ENCODE data around the gene SEC63. TPM values are rescaled to one million over a fixed set of nuclear protein-coding genes. Genes with fewer than 3 reads are reported as not detected.
"Not testable (repeated sequence)": the region's sequence is repeated elsewhere in the genome, so short reads cannot be mapped to it uniquely, and the experiment has no call there.

Gene SEC63
- total RNA-seq, 1 experiment from 2014 or later = 101 TPM

DNA sequence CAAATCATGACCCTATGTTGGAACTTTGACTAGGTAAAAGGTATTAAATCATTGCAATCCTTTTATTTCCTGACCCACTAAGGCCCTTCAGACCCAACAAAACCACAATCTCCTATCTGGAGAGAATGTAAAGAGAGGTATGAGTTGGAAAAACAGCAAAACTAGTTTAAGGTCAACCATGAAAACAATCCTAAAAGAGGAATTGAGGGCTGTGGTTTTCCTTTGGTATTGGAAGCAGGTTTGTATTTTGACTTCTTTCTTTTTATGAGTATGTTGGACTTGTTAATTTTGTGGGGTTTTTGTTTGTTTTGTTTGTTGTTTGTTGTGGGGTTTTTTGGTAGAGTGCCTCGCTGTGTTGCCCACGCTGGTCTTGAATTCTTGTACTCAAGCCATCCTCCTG lies 4.7 kb upstream of the SEC63 start:
- H3K27ac ChIP-seq = no peak overlapping the region
- H2AFZ ChIP-seq = no peak overlapping the region
- peaks cover 27% of the 10 kb centered on the region for H3K4me1 ChIP-seq (replicated peaks; ENCODE audit: insufficient read depth)
- no TSS peak for BruUV-seq (replicated peaks)
- H3K9me3 ChIP-seq (ENCODE audit: insufficient read depth, low read depth) = no peaks in the 10 kb centered on the region
- H3K9me2 ChIP-seq (ENCODE audit: insufficient read depth) = no peaks in the 10 kb centered on the region
- H3K4me2 ChIP-seq = no peak overlapping the region
- H4K20me1 ChIP-seq (ENCODE audit: insufficient read depth) = no peaks in the 10 kb centered on the region
- no peak overlapping the region for H3K4me3 ChIP-seq
- TF ChIP-seq, protein P1, sequence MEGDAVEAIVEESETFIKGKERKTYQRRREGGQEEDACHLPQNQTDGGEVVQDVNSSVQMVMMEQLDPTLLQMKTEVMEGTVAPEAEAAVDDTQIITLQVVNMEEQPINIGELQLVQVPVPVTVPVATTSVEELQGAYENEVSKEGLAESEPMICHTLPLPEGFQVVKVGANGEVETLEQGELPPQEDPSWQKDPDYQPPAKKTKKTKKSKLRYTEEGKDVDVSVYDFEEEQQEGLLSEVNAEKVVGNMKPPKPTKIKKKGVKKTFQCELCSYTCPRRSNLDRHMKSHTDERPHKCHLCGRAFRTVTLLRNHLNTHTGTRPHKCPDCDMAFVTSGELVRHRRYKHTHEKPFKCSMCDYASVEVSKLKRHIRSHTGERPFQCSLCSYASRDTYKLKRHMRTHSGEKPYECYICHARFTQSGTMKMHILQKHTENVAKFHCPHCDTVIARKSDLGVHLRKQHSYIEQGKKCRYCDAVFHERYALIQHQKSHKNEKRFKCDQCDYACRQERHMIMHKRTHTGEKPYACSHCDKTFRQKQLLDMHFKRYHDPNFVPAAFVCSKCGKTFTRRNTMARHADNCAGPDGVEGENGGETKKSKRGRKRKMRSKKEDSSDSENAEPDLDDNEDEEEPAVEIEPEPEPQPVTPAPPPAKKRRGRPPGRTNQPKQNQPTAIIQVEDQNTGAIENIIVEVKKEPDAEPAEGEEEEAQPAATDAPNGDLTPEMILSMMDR (conservative IDR thresholded peaks at IDR 0.05) = no peak
- no peak for TF ChIP-seq EZH2 (IDR thresholded peaks at IDR 0.05; ENCODE audit: low read depth)
- peaks cover 20% of the 10 kb centered on the region; the same call in 1 of the 2 replicates for H3F3A ChIP-seq (ENCODE audit: insufficient read depth, low read depth)
- no peaks in the 10 kb centered on the region for H3K27me3 ChIP-seq (ENCODE audit: insufficient read depth, low read depth)
- no peaks in the 10 kb centered on the region for H3K36me3 ChIP-seq (ENCODE audit: low read depth)
- intact Hi-C loops (cut with micrococcal nuclease; ENCODE audit: unreplicated experiment) = no loop called here
- CTCF ChIA-PET = no interaction called here
- POLR2A ChIA-PET (ENCODE audit: unreplicated experiment) = no interaction called here
- DNase-seq = no peak
- peaks cover 13% of the 10 kb centered on the region for H3K79me2 ChIP-seq (ENCODE audit: low read depth)

DNA sequence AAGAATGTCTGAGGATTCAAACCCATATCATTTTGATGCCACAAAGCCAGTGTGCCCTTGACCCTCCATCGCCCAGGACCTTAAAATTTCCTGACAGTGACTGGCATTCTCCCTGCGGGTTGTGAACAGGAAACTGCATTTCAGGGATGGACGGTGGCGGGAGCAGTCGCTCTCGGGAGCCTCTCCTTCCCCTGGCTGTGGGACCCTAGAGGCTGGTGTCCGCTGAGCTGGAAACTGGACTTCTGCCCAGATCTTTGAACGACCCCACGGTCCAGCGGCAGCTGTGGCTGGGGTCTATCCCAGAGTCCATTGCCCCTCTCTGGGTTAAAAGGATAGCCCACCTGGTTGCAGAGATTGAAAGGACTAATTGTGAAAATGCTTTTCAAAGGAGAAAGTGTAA lies 1.4 kb upstream of the SEC63 start:
- intact Hi-C loops (cut with micrococcal nuclease; ENCODE audit: unreplicated experiment) = no loop called here
- H3K4me3 ChIP-seq = peak overlapping the region; percentile 76; the same call in 1 of the 2 replicates
- TF ChIP-seq EZH2 (IDR thresholded peaks at IDR 0.05; ENCODE audit: low read depth) = no peak
- TF ChIP-seq, protein P1 (conservative IDR thresholded peaks at IDR 0.05) = no peak
- POLR2A ChIA-PET (ENCODE audit: unreplicated experiment) = interaction anchor here (0.6 kb wide), 1 partner anchor 1587 kb away, joined by 6 read pairs; no protein-coding TSS in a partner anchor
- 0 out of 2 replicates have a peak, but pooled peaks cover 8% of the 10 kb centered on the region for H4K20me1 ChIP-seq (ENCODE audit: insufficient read depth)
- H3K4me1 ChIP-seq (replicated peaks; ENCODE audit: insufficient read depth) = peaks cover 36% of the 10 kb centered on the region
- CTCF ChIA-PET = no interaction called here
- no peak for DNase-seq
- peak overlapping the region; percentile 98; the same call in 1 of the 2 replicates for H2AFZ ChIP-seq
- H3K4me2 ChIP-seq = peak overlapping the region; percentile 77
- BruUV-seq (replicated peaks) = no TSS peak
- peaks cover 12% of the 10 kb centered on the region for H3K36me3 ChIP-seq (ENCODE audit: low read depth)
- peaks cover 20% of the 10 kb centered on the region; the same call in 1 of the 2 replicates for H3F3A ChIP-seq (ENCODE audit: insufficient read depth, low read depth)
- H3K79me2 ChIP-seq (ENCODE audit: low read depth) = peaks cover 46% of the 10 kb centered on the region
- no peaks in the 10 kb centered on the region for H3K9me3 ChIP-seq (ENCODE audit: insufficient read depth, low read depth)
- H3K9me2 ChIP-seq (ENCODE audit: insufficient read depth) = no peaks in the 10 kb centered on the region
- no peak overlapping the region for H3K27ac ChIP-seq
- no peaks in the 10 kb centered on the region for H3K27me3 ChIP-seq (ENCODE audit: insufficient read depth, low read depth)

DNA sequence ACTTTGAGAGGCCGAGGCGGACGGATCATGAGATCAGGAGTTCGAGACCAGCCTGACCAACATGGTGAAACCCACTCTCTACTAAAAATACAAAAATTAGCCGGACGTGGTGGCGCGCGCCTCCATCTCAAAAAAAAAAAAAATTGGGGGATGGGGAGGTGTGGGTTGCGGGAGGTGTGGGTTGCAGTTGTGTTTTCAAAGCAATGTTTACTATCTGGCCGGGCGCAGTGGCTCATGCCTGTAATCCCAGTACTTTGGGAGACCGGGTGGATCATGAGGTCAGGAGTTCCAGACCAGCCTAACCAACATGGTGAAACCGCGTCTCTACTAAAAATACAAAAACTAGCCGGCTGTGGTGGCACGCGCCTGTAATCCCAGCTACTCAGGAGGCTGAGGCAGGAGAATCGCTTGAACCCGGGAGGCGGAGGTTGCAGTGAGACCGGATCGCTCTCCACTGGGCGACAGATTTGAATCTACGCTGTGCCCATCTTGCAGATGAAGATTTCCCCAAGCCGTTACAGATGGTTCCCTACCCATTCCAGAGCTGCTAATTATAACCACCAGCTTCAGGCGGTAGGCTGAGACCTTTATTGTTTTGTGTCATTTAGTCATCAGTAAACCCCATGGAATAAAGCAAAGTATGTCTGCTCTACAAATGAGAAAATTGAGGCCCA lies 818 bp upstream of the SEC63 start:
- H3K9me3 ChIP-seq (ENCODE audit: insufficient read depth, low read depth); H3K27me3 ChIP-seq (ENCODE audit: insufficient read depth, low read depth); CTCF ChIA-PET; intact Hi-C loops (cut with micrococcal nuclease; ENCODE audit: unreplicated experiment); H4K20me1 ChIP-seq (ENCODE audit: insufficient read depth); H3K9me2 ChIP-seq (ENCODE audit: insufficient read depth); DNase-seq: not testable (repeated sequence)
- Histone ChIP-seq H3K4me1 (replicated peaks; ENCODE audit: insufficient read depth) (peaks cover 33% of the 10 kb centered on the region), H3K36me3 (ENCODE audit: low read depth) (peaks cover 12% of the 10 kb centered on the region), H3K27ac (peak overlapping the region; percentile 77), H2AFZ (peak overlapping the region; percentile 98), H3F3A (ENCODE audit: insufficient read depth, low read depth) (peaks cover 20% of the 10 kb centered on the region; the same call in 1 of the 2 replicates), H3K4me2 (peak overlapping the region; percentile 77), H3K79me2 (ENCODE audit: low read depth) (peaks cover 51% of the 10 kb centered on the region), H3K4me3 (peak overlapping the region; percentile 76)
- TSS peak; percentile 69 for BruUV-seq (replicated peaks)
- POLR2A ChIA-PET (ENCODE audit: unreplicated experiment) = interaction anchor here (0.7 kb wide), 1 partner anchor 1045 kb away, joined by 7 read pairs; no protein-coding TSS in a partner anchor

Data from PC-9 (cell line).